CD4-positive, alpha-beta T cell treated with Interleukin-15 for 1 hour (primary cell): ENCODE measurements around the gene NIM1K.
"Not testable (repeated sequence)": the region's sequence is repeated elsewhere in the genome, so short reads cannot be mapped to it uniquely, and the experiment has no call there.

ENCODE experiments used
- DNase-seq: peaks from one replicate; pipeline ENCODE4 v3.0.0-alpha.2; 2020

The NIM1K gene

GRCh38 chr5:43320846-43321245, 128.8 kb downstream of the NIM1K start:
- DNase-seq: no peak

GRCh38 chr5:43323488-43323887, 131.5 kb downstream of the NIM1K start:
- not testable (repeated sequence) for DNase-seq

- DNase-seq: not testable (repeated sequence)
Measured at GRCh38 chr5:43325624-43326023, 133.6 kb downstream of the NIM1K start.
